DMS153 (cell line): Measurements from ENCODE around the gene SPNS2.

Source experiments
- DNase-seq: peaks from one replicate; lab custom pipeline; 2025; lab: John Stamatoyannopoulos, UW

Gene SPNS2

DNA sequence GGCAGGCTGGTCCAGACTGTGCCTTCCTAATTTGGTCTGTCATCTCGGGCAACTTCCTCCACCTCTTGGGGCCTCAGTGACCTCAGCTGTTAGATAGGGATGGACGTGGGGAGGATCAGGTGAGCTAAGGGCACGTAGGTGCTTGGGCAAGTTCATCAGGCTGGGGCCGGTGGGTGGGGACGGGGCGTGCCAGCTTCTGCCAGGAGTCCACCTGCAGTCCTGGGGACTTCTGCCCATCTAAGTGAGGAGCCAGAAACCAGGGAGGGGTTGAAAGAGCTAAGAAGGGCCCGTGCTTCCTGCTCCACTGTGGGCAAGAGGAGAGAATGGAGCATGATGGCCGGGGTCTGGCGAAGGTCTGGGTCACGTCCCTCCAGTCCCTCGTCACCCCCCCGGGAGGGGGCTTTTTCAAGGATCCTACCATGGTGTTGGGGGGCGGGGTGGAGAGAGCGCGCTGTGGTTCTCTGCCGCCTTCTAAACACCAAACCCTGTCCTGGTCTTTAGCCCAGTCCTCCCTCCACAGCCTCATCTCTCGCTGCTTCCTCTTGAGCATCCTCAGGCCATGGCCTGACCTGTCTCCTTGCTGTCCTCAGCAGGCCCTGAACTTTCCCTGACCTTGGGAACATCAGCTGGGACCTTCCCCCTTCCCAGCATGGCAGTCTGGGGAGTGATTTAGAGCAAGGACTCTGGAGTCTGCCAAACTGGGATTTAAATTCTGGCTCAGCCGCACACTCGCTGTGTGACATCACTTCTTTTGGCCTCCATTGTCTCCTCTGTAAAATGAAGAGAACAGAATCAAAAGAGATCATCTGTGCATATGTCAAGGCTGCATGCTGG lies 21.6 kb downstream of the SPNS2 start:
- no peak for DNase-seq

DNA sequence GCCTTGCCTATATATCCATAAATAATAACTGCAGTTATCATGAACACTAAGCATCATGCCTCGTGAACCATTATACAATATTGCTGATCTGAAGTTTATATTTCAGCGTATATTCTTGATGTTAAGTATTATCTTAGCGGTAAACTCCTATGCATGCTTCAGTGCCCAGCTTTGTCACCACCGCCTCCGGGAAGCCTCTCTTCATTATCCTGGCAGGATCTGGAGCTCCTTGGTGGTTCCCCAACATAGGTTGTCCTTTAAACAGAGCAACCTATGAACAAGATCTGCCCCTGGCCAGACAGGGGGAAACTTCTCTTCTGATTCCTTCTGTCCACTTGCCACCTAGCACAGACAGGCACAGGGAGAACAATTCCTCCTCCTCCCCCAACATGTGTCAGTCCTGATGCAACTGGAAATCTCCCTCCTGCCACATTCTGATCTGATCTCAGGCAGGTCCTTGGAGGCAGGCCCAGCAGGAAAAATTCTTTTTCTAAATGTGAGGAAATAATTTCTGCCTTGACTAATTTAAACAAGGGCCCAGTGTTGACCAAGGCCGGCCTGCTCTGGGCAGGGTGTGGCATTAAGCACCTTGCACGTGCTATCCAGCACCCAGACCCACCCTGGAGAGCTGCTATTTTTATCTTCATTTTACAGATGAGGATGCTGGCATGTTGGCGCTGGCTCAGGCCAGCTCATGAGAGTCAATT lies 22.4 kb downstream of the SPNS2 start:
- DNase-seq = no peak

DNA sequence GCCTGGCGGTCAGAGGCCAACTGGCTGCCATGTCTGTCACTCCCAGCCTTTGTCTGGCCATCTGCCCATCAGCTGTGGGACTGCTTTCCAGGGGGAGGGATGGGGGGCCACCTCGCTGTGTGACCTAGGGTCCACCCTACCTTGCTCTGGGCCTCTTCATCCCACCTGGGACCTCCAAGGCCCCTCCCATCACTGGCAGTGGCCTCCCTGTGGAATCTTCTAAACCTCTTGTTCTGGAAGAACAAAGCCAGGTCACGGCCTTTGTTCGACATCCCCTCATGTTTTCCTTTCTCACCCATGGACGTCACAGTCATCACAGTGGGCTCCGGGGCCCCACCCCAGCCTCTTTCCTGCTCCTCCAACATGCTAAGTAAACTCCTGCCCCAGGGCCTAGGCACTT lies 24.0 kb downstream of the SPNS2 start:
- DNase-seq = no peak

DNA sequence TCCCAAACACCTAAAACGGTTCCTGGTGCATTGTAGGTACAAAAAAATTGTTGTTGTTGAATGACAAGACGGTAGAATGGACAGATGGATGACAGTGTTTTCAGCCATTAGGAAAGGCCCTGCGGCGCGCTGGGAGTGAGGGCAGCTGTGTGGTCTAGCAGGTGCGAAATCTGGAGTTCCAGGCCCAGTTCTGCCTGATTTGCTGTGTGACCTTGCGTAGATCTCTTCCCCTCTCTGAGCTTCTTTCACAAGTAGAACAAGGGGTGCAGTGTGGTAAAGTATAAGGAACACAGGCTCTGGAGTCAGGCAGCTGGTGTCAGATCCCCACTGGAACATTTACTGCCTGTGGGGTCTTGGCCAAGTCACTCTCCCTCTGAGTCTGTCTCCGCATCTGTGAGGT lies 25.3 kb downstream of the SPNS2 start:
- no peak for DNase-seq

DNA sequence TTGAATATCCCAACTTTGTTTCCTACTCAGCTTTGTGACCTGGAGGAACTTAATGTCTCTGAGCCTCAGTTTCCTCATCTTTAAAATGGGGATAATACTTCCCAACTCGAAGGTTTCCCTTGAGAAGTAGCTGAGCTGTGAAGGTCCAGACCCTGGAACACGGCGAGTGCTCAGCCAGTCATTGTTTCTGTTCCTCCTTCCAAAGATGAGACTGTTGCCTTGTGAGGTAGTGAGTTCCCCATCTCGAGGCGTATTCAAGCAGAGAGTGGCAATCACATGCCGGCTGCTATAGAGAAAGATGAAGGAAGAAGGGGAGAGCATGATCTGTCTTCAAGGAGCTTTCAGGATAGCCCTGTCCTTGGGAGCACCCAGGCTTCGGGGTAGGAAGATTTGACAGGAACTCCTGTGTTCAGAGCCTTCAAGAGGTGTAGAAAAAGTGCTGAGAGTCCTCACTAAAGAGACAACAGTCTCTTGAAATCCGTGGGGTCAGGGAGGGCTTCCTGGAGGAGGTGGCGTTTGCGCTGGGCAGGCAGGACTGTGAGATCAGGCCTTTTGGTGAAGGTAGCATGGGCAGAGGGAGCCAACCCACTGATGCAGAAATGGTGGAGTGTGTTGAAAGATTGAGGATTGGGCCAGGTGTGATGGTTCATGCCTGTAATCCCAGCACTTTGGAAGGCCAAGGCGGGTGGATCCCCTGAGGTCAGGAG lies 27.2 kb downstream of the SPNS2 start:
- DNase-seq = no peak

DNA sequence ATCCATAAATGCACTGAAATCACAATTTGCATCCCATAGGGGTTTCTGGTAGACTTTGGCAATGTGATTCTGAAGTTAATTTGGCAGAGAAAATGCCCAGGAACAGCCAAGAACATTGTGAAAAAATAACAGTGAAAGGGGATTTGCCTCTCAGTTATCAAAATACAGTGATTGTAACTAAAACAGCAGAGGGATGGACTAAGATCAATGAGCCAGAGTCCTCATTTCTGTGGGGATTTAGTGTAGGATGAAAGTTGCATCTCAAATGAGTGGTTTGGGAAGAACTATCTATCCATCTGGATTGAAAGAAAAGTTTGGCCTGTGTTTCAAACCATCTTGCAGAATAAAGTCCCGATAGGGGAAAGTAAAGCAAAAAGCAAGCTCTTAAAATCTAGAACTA lies 28.5 kb downstream of the SPNS2 start:
- no peak for DNase-seq

DNA sequence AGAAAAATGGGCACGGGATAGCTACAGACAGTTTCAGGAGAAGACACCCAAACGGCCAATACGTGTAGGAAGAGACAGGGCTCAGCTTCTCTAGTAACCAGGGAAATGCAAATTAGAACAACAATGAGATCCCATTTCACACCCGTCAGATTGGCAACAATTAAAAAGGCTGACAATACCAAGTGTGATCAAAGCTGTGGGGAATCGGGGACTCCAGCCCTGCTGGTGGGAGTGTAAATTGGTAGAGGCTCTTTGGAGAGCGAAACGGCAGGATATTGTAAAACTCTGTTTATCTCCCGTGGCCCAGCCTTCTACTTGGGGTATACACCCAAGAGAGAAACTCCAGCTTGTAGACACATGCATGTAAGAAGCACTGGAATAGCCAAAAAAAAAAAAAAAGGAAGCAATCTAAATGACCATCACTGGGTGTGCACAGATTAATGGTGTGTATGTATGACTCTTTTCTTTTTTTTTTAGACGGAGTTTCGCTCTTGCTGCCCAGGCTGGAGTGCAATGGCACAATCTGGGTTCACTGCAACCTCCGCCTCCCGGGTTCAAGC lies 29.0 kb downstream of the SPNS2 start:
- no peak for DNase-seq

DNA sequence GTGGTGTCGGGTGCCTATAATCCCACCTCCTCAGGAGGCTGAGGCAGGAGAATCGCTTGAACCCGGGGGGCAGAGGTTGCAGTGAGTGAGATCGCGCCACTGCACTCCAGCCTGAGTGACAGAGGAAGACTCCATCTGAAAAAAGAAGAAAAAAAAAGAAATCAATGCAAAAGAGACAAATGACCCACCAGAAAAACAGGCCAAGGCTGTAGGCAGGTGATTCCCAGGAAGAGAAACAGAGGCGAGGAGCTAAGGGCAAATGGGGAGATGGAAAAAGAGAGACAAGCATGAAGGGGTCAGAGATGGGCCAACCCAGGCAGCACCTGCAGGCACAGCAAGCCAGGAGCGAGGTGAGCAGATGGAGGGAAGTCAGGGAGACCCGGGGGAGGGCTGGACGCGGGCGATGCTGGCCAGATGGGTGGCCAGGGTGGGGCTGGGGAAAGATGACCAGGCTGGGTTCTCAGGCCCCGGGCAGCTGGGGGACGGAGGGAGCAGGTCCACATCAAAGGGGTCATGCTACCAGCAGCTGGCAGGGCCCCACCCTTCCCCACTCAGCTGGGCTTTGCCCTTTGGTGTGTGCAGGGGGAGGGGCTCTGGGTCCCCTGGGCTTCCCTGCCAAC lies 31.0 kb downstream of the SPNS2 start:
- DNase-seq = no peak

DNA sequence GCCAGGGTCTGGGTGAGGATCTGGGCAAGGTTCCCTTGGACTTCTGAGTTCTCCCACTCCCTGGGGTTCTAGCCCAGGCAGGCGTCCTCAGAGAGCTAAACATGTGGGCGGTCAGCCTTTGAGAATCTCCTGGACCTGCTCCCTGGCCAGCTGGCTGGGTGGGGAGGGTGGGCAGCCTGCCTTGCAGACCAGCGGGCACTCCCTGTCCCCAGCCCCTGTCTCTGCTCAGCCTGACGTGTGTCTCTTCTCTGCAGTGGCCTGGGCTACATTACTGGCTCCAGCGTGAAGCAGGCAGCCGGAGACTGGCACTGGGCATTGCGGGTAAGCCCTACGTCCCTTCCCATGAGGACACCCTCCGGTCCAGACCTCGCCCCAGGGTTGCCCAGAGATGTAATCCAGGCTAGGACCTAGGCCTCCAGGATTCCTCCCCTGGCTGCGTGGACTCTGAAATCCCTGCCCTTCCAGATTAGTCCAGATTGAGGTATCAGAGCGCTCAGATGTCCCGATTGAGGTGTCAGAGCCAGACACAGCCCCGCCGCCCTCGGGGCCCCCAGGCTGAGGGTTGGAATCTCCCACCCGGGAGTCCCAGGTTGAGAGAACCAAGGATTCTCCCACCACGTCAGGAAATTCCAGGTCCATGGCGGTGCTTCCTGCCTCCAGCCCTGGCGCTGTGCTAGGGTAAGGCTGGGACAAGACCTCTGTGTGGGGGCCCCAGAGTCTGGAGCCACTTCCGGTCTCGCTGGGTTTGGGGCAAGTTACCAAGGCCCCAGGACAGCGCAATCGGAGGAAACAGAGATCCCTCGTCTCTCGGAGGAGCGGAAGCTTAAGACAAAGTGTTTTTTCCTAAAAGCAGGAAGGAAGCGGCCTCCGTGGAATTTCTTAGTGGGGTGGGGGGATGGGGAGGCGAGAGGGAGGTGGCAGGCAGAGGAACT lies 32.4 kb downstream of the SPNS2 start:
- DNase-seq = no peak

DNA sequence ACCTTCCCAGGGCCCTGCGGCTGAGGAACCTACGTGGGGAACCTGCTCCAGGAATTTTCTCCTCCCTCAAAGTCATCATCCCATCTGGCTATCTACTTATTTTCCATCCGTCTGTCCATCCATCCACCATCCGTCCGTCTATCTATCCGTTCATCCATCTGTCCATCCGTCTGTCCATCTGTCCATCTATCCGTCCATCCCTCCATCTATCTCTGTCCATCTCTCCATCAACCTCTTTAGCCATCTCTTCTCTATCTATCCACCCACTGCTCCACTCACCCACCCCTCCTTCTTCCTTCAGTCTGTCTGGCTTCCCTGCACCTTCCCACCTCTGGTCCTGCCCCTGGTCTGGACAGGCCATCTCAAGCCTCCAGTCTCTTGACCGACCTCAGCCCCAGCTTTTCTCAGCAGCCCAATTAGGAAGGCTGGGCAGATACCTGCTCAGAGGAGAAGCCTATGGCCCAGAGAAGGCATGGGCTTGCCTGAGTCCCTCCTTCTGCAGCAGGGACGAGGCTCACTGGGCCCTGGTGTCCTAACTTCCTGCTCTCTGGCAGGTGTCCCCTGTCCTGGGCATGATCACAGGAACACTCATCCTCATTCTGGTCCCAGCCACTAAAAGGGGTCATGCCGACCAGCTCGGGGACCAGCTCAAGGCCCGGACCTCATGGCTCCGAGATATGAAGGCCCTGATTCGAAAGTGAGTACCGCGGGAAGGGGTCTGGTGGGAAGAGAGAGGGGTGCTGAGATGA lies 33.5 kb downstream of the SPNS2 start:
- DNase-seq = no peak

DNA sequence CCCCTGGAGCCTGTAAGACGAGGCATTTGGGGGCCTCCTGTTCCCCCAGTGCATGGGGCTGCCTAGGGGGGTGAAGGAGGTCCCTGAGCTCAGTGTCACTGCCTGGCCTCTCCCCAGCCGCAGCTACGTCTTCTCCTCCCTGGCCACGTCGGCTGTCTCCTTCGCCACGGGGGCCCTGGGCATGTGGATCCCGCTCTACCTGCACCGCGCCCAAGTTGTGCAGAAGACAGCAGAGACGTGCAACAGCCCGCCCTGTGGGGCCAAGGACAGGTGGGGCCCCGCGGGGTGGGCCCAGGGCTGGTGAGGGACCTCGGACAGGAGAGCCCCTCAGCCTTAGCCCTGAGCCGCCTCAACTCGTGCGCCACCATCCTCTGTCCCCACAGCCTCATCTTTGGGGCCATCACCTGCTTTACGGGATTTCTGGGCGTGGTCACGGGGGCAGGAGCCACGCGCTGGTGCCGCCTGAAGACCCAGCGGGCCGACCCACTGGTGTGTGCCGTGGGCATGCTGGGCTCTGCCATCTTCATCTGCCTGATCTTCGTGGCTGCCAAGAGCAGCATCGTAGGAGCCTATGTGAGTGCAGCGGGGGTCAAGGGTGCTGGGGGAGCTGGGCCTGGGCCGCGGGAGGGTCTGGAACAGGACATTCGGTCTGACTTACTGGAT lies 34.3 kb downstream of the SPNS2 start:
- DNase-seq = no peak

DNA sequence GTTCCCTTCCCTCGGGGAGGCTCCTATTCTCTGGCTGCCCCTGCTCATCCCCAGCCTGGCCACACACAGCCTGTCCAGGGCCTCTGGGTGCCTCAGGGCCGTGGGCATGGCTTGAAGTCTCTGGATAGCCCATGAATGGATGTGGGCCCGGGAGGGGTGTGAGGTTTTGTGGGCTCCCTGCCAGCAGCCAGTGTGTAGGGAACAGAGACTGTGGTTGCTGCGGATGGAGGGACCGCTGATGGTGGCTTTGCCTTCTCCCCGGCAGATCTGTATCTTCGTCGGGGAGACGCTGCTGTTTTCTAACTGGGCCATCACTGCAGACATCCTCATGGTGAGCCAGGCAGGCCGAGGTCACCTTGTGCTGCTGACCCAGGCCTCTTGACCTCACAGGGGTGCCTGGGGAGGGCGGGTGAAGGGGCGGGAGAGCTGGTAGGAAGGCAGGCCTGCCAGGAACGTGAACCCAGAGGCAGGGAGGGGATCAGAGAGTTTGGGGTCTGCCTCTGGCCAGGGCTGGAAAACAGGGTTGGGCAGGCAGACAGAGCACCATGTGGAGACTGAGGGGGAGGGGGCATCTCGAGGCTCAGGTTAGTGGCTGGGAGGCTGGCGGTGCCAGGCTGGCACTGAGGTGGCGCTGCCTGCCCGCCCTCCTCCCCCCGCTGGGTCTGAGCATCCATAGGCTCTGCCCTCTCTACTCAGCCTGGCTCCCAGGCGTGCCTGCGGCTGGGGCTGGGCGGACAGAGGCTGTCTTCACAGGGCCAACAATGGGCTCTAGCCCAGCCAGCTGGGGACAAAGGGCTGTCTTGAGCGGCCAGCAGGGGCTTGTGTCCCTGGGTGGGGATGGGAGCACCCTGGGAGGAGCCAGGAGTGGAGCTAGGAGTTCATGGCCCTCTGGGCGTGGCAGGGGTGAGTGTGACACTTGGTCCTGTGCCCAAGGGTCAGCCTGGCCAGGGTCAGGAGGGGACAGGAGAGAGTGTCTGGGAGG lies 35.1 kb downstream of the SPNS2 start:
- DNase-seq = no peak

DNA sequence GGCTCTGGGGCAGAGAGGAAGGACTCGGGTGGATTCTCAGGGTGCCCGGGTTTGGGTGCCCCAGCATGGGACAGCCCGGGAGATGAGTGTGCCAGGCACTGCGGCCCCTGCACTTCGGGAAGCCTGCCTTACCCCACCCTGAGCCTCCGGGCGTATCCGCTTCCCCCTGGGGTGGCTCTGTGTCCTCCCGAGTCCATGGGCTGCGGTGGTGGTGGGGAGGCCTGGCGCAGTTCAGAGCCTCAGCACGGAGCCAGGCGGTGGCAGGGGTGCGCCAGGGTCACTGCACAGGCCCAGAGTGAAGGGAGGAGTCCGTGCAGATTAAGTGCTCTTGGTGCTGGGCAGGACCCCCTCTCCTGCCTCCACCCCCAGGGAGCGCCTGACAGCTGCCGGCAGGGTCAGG lies 35.8 kb downstream of the SPNS2 start:
- no peak for DNase-seq

DNA sequence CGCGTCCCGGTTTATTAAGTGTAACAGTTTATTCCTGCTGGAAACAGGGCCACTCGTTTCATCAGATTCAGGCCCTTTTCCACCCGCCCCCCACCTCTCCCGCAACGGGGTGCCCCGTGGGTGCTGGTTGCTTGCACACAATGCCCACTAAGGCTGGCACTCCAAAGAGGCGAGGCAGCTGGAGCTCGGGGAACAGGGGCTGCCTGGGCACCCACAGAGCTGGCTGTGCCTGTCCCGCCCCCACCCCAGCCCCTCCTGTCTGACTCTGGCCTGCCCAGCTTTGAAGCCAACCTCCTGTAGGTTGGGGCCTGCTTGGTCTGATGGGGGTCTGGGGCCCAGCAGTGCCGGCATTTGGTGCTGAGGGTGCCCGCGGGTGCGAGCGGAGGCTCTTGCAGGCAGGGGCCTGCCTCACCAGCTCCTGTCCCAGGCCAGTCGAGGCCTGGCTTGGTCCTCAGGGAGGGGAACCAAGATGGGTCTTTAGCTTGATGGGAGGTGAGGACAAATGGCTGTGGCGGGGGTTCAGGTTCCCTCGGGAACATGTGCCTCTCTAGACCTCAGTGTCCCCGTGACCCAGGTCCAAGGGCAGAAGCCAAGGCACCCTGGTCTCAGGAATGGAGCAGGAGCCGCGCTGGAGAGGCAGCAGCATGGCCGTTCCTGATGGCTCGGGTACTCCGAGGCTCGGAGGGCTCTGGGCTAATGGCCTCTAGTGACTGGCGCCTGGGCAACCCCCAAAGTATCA lies 36.4 kb downstream of the SPNS2 start:
- DNase-seq = no peak

DNA sequence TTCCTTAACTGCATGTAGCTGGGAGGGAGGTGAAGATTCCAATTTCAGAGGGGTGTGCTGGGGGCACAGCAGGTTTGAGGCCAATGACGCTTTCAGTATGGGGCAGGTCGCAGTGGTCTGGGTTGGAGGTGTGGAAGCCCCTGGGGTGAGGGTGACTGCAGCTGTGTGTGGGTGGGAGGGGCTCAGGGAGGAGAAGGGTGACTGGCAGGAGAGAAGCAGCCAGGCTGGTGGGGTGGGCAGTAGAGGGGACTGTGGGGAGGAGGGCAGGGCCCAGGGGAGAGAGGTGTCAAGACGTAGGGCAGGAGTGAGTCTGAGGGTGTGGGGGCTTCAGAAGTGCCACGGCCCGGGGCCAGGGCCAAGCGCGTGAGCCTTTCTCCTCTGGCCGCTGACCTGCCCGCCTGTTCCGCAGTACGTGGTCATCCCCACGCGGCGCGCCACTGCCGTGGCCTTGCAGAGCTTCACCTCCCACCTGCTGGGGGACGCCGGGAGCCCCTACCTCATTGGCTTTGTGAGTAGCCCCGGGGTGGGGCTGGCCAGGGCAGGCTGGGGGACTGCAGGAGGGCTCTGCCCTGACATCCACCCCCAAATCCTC lies 37.1 kb downstream of the SPNS2 start:
- no peak for DNase-seq

DNA sequence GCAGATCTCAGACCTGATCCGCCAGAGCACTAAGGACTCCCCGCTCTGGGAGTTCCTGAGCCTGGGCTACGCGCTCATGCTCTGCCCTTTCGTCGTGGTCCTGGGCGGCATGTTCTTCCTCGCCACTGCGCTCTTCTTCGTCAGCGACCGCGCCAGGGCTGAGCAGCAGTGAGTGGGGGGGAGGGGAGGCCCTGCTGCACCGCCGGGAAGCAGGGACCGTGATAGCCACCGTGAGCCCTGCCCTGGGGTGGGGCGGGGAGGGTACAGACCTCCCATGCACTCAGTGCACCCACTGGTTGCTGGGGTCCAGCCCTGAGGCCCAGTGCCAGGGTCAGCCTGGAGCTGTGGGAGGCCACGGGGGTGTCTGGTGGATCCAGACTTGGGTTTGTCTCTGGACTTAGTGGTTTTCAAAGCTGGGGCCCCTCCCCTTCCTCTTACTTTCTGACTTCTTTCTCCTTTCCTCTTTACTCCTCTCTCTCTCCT lies 37.6 kb downstream of the SPNS2 start:
- DNase-seq = no peak

DNA sequence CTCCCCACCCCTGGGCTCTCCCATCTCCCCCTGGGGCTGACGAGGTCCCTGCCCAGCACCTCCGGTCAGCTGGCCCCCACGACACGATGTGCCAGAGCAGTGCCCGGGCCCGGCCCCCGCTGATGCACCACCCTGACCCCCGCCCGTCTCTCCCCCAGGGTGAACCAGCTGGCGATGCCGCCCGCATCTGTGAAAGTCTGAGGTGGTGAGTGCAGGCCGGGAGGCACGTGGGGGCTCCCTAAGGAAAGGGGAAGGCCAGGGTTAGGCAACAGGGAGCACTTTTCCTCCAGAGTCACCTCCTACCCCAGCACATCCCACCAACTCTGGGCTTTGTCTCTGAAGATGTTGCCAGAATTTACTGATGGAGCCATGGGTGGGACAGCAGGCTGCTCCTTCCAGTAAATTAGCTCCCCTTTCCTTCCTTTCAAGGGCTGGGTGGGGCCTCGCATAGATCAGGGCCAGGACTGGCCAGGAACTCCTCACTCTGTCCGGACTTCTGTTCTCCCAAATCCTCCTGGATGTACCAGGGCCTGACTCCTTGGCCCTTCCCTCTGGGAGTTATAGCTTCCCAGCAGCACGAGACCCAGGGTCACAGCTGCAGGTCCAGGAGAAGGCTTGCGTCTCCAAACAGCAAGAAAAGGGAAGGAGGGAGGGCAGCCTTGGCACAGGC lies 38.2 kb downstream of the SPNS2 start:
- DNase-seq = no peak
